ENCODE results near the gene CXCR5. TPM values are rescaled to one million over a fixed set of nuclear protein-coding genes. Genes with fewer than 3 reads are reported as not detected.

CXCR5 gene
- total and polyA plus RNA-seq, 10 donors: 25.0 to 66.6 (median 34.3) TPM

DNA sequence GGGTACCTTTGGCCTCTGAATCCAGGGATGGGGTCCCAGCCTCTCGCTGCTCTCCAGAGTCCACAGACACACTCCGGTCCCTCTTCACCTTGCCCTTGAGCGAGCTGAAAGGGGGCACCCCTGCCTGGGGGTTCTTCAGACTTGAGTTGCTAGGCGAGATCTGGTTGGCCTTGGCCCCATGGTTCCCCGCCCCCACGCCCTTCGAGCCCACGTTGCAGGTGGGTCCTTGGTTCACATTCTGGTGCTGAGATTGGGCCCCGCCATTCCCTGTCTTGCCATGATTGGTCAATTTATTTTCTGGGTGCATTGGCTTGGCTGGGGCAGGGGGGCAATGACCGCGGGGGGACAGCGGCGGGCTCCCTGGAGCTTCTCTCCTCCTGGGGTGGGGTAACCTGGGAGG is 24.6 kb downstream of the CXCR5 start:
- H3K27ac ChIP-seq: peak overlapping the region in 3 of 8 donors; percentile 93 to 98 (median 97)
- H3K27me3 ChIP-seq (replicated peaks in 1 of 7): peaks cover 0 to 8% (median 0%) of the 10 kb centered on the region in 7 donors
- intact Hi-C loops (cut with DNase I; ENCODE audit: low total_unique reads): loop anchor here (5.0 kb wide), 1 partner anchor 49 kb away; the partner anchor contains the start of gene UPK2

DNA sequence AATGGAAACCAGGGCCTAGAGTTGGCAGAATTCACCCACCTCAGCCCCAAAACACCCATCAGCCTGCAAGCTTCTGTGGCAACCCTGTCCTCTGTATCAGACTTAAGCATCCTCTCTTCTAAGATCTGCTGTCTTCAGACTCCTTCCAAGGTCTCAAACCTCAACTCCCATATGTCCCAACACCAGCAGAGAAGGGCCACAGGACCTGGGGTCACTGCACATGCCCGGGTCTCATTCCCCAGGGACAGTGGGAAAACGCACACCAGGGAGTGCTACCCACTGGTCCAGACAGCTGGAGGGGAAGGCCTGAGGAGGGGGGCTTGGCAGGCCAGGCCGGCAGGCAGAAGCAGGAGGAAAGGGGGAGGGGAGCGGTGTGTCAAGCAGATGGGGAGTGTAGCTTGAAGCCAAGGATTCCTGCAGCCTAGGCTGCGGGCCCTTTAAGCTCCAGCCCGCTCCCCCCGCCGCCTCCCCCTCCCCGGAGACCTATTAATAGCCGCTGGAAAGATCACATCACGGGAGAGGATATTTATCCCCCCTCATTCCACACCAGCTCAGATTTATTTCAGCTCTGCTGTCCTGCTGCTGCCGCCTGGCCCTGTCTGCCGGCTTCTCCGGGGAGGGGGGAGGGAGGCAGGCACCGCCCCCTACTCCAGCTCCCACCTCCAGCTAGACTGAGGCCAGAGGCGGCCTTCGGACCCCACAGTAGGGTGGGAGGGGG is 25.4 kb downstream of the CXCR5 start:
- peaks cover 0 to 48% (median 22%) of the 10 kb centered on the region in 6 donors for H3K36me3 ChIP-seq
- H3K4me1 ChIP-seq: peaks cover 49 to 85% (median 70%) of the 10 kb centered on the region in 6 donors
- DNase-seq: peak; percentile 74
- 29 to 45% (median 38%) methylated on average over 14 to 17 of the region's 17 CpGs for WGBS, 5 donors
- intact Hi-C loops (cut with DNase I; ENCODE audit: low total_unique reads): loop anchor here (5.0 kb wide), 1 partner anchor 48 kb away; the partner anchor contains the start of gene UPK2
- peak overlapping the region in 4 of 8 donors; percentile 16 to 55 (median 26) for H3K4me3 ChIP-seq
- TF ChIP-seq POLR2AphosphoS5 (IDR thresholded peaks at IDR 0.05): peak; percentile 34 to 70 (median 66)
- no peak for TF ChIP-seq POLR2A (IDR thresholded peaks at IDR 0.05)
- TF ChIP-seq, protein P1, sequence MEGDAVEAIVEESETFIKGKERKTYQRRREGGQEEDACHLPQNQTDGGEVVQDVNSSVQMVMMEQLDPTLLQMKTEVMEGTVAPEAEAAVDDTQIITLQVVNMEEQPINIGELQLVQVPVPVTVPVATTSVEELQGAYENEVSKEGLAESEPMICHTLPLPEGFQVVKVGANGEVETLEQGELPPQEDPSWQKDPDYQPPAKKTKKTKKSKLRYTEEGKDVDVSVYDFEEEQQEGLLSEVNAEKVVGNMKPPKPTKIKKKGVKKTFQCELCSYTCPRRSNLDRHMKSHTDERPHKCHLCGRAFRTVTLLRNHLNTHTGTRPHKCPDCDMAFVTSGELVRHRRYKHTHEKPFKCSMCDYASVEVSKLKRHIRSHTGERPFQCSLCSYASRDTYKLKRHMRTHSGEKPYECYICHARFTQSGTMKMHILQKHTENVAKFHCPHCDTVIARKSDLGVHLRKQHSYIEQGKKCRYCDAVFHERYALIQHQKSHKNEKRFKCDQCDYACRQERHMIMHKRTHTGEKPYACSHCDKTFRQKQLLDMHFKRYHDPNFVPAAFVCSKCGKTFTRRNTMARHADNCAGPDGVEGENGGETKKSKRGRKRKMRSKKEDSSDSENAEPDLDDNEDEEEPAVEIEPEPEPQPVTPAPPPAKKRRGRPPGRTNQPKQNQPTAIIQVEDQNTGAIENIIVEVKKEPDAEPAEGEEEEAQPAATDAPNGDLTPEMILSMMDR (IDR thresholded peaks at IDR 0.05 in 8 of 11, conservative IDR thresholded peaks at IDR 0.05 in 3 of 11): no peak
- H3K27me3 ChIP-seq (replicated peaks in 1 of 7): peaks cover 0 to 8% (median 0%) of the 10 kb centered on the region in 7 donors
- H3K9me3 ChIP-seq: no peaks in the 10 kb centered on the region
- peak overlapping the region in 7 of 8 donors; percentile 84 to 98 (median 93) for H3K27ac ChIP-seq

More for the DNA sequence above, 24.6 kb downstream of the CXCR5 start:
- peaks cover 42 to 83% (median 62%) of the 10 kb centered on the region in 6 donors for H3K4me1 ChIP-seq
- H3K36me3 ChIP-seq: peaks cover 0 to 55% (median 30%) of the 10 kb centered on the region in 6 donors
- no peaks in the 10 kb centered on the region for H3K9me3 ChIP-seq
- 79 to 89% (median 87%) methylated on average over 12 to 13 of the region's 13 CpGs for WGBS, 5 donors
- no peak overlapping the region for H3K4me3 ChIP-seq
- TF ChIP-seq POLR2AphosphoS5 (IDR thresholded peaks at IDR 0.05) (no peak), POLR2A (IDR thresholded peaks at IDR 0.05) (no peak)
- TF ChIP-seq, protein P1 (IDR thresholded peaks at IDR 0.05 in 8 of 11, conservative IDR thresholded peaks at IDR 0.05 in 3 of 11): no peak
- DNase-seq: peak; percentile 64

DNA sequence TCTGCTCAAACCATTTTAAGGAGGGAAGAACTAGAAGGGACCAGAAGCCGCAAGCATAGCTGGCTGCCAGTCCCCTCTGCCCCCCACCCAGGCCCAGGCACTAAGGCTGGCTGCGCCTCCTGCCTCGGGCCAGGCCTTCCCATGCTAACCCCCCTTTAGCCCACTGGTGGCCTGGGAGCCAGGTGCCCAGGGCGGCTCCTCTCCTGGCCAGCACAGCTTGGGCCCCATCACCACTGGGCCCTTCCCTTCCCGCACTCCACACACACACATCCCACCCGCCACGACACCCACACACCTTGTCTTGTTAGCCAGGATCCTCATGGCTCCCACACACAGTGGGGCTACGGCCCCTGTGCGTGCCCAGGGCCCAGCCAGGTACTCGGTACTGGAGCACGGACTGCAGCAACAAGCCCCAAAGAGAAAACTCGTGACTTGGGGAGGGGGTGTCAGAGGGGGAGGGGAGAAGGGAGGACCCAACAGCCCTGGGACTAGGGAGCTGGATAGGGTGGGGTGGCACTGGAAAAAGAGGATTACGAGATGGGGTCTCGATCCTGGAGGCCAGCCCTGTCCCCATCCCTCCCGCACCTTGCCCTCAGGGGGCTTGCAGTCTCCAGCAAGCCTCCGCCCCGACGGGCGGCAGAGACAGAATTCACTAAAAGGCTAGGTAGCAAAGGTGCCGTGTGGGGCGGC is 26.1 kb downstream of the CXCR5 start:
- intact Hi-C loops (cut with DNase I; ENCODE audit: low total_unique reads): loop anchor here (5.0 kb wide), 1 partner anchor 48 kb away; the partner anchor contains the start of gene UPK2
- WGBS, 5 donors: 74 to 83% (median 77%) methylated on average over 19 to 21 of the region's 21 CpGs
- peak; percentile 72 for DNase-seq

More for the DNA sequence above, 26.1 kb downstream of the CXCR5 start:
- Histone ChIP-seq H3K27me3 (replicated peaks in 1 of 7) (peaks cover 0 to 8% (median 0%) of the 10 kb centered on the region in 7 donors), H3K4me3 (peak overlapping the region in 4 of 8 donors; percentile 16 to 55 (median 26)), H3K9me3 (no peaks in the 10 kb centered on the region), H3K27ac (peak overlapping the region; percentile 51 to 98 (median 90)), H3K4me1 (peaks cover 57 to 92% (median 77%) of the 10 kb centered on the region in 6 donors), H3K36me3 (peaks cover 0 to 40% (median 18%) of the 10 kb centered on the region in 6 donors)
- TF ChIP-seq POLR2AphosphoS5 (IDR thresholded peaks at IDR 0.05) (no peak), POLR2A (IDR thresholded peaks at IDR 0.05) (no peak)
- TF ChIP-seq, protein P1 (IDR thresholded peaks at IDR 0.05 in 8 of 11, conservative IDR thresholded peaks at IDR 0.05 in 3 of 11): no peak

All from spleen (tissue), 11 donors.